GM18951 (cell line): ENCODE data around the gene METTL17.
"Not testable (repeated sequence)": the region's sequence is repeated elsewhere in the genome, so short reads cannot be mapped to it uniquely, and the experiment has no call there.

Experiments
- POLR2A ChIP-seq: IDR thresholded peaks from 4 replicates; pipeline ENCODE4 v1.6.1; 2011; ENCODE audit warnings: mild to moderate bottlenecking; ENCODE audit not compliant: insufficient read length, insufficient read depth; ENCODE audit errors: extremely low read depth
- in situ Hi-C: fragments of 300-500 bp; cut with MboI; formaldehyde crosslinking; loops from one replicate; pipeline ENCODE4 v1.12.0; 2022; ENCODE audit warnings: low sequenced_read_pairs, mixed read lengths, inconsistent platforms; ENCODE audit not compliant: unreplicated experiment

METTL17 gene

DNA sequence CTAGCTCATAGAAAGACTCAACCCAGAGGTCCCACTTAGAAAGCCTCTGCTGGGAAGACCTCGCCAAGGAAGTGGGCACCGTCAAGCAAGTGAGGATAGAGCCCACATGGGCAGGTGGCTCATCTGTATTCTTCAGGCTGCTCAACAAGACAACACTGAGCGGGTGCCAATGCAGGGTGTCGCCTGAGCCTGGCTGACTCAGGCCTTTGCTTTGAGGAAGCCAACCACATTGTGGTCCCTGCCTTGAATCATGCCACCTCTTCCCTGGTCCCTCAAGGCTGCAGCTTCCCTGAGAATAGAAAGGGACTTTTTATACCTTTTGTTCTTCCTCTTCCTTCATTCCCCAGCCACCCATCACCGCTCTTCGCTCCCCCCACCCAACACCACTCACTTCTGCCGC lies 47.0 kb downstream of the METTL17 start:
- in situ Hi-C loops, result no loop called here
- no peak for TF ChIP-seq POLR2A

DNA sequence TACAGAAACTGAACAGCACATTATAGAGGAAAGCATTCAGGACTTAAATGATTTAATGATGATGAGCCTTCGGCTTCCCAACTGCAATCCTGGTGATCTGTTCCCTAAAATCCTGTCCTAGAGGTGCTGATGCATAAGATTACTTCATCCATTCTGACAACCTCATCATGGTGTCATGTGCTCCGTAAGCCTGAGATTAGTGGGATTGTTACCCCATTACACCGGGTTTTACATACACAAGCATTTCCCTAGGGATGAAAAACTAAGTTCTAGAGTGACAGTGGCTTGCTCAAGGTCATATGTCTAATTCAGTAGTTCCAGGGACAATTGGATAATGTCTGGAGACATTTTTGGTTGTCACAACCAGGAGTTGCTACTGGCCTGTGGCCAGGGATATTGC lies 47.4 kb downstream of the METTL17 start:
- no peak for TF ChIP-seq POLR2A
- in situ Hi-C loops, result no loop called here

DNA sequence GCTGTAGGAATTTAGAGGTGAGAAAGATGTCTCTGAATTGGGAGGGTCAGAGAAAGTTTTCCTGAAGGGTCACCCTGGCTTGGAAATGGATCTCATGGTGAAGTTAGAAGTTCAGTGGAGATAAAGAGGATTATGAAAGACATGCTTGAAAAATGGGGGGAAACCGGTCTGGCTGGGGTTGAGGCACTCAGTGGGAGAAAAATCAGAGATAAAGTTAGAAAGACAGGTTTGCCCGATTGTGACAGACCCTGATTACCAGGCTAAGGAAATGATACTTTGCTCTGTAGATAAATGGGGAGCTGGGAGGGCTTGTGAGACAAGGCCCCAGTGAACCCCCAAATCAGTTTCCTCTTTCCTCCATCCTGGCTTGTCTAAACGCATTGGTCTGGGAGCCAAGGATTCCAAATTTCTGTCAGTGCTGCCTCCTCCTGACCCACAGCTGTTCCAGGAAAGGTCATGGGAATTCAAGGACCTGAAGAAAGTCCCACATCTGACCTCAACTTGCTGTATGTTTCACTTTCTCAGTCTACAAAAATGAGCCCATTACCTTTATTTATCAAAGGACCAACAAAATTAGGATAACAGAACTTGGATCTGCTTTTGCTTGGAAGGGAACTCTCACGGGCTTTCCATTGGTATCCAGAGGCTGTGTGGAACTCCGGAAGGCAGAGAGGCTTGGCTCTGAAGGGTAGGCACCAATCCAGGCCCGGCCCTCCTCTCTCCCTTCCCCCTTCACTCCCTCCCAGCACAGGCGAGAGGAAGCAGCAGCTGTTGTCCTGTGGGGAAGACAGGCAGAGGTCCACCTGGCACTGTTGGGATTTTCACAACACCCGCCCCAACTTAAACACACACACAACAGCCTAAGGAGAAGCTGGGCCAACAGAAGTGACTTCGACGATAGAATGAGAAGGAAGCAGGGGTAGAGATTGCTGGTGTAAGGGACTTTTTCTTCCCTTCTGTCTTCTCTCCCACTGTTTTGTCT lies 49.0 kb downstream of the METTL17 start:
- TF ChIP-seq POLR2A, result no peak
- in situ Hi-C loops, result no loop called here

DNA sequence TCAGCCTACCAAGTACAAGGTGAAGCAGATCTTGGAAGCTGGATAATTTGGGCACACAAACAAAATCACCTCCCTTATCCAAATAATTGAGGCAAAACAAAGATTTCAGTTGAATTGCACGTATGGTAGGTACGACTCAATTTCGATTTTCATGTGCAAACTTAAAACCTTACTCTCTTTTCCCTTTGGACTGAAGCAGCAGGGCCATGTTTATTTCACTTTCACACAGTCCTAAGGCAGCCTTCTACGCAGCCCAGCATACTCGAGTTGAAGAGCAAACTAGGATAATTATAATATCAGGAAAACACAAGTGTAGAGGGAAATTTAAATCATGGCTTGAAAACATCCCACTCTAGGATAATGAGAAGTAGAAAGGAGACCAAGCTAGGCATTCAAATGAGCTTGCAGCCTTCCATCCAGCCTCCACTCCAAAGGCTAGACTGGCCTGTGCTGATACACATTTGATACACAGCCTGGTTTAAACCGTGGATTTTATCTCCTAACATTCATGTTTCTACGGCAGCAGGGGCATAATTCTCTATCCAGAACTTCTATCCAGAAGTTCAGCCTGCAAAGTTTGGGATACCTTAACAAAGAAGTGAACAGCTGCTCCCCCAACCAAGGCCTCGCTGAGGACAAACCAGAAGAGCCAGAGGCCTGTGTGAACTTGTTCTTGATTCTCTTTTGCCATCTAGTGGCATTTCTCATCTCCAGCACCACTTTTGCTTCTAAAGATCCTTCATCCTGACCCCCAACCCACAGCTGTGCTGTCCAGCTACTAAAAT lies 50.0 kb downstream of the METTL17 start:
- no peak for TF ChIP-seq POLR2A
- in situ Hi-C loops, result no loop called here

DNA sequence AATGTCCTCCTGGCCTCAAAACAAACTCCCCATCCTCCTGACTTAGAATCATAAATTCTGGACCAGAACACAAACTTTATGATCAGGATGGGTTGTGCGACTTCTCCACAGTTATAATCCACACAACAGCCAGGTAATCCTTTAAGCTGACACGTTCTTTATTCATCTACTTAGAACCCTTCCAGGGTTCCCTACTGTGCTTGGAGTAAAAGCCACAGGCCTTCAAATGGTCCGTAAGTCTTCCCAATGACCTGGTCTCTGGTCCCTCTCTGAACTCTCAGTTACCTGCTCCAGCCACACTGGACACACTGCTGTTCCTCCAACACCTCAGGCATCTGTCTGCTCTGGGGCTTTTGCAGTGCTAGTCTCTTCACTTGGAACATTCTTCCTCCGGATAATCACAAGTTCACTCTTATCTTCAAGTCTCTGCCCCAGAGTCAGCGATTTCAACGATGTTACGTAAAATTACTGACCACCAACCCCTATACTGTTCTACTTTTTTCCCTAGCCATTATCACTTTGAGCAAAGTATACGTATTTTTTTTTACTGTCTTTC lies 50.7 kb downstream of the METTL17 start:
- TF ChIP-seq POLR2A, result no peak
- in situ Hi-C loops, result no loop called here

DNA sequence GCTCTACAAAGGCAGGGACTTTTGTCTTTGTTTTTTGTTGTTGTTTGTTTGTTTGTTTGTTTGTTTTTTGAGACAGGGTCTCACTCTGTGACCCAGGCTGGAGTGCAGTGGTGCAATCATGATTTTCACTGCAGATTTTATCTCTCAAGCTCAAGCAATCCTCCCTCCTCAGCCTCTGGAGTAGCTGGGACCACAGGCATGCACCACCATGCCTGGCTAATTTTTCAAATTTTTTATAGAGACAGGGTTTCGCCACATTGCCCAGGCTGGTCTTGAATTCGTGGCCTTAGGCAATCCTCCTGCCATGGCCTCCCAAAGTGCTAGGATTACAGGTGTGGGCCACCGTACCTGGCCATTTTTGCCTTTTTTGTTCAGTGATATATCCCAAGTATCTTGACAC lies 51.2 kb downstream of the METTL17 start:
- in situ Hi-C loops, result not testable (repeated sequence)

DNA sequence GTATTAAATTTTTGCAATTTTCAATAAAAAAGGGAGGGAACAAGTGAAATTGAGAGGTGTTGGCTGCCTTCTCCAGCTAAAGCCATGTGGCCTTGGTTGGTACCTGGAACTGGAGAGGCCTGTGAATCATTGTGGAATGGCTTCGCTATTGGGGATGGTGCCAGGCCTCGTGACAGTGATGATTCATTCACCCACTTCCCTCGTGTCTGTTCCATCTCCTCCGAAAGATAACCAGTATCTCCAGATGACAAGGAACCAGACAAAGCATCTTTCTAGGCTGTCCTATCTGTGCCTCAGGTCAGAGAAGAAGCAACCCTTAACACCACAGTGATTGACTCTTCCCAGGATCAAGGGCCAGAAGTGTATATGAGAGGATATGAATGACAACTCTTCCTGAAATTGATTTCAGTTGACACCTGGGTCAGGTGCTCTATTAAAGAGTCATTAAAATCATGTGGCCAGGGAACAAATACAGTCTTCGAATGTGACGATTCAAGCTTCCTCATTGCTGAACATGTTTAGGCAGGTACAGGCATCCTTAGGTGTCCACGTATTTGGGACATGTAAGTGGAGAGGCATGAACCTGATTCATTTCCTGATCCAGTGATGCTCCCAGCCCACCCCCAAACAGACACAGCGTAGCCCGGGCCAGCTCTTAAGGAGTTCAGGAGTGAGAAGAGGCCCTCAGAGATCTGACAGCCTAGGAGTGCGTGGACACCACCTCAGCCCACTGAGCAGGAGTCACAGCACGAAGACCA lies 52.1 kb downstream of the METTL17 start, which contains the start of gene RNASE7:
Gene RNASE7 (plus strand): TSS at position 687 of the 758 bp plus-strand sequence. CDS start 631 bp downstream, outside the sequence.
- no peak for TF ChIP-seq POLR2A
- in situ Hi-C loops, result no loop called here

DNA sequence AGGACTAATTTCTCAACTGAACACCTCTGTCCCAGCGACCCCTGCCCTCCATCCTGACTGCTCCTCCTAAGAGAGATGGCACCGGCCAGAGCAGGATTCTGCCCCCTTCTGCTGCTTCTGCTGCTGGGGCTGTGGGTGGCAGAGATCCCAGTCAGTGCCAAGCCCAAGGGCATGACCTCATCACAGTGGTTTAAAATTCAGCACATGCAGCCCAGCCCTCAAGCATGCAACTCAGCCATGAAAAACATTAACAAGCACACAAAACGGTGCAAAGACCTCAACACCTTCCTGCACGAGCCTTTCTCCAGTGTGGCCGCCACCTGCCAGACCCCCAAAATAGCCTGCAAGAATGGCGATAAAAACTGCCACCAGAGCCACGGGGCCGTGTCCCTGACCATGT lies 53.1 kb downstream of the METTL17 start:
- in situ Hi-C loops, result no loop called here
- TF ChIP-seq POLR2A, result no peak

DNA sequence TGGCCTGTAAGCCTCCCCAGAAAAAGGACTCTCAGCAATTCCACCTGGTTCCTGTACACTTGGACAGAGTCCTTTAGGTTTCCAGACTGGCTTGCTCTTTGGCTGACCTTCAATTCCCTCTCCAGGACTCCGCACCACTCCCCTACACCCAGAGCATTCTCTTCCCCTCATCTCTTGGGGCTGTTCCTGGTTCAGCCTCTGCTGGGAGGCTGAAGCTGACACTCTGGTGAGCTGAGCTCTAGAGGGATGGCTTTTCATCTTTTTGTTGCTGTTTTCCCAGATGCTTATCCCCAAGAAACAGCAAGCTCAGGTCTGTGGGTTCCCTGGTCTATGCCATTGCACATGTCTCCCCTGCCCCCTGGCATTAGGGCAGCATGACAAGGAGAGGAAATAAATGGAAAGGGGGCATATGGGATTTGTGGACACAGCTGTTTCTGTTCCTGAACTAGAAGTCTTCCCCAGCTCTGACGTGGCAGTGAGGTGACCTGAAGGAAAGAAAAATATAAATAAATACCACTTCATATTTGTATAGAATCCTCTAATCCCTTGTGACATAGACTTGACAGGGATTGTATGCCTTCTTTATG lies 53.7 kb downstream of the METTL17 start:
- no peak for TF ChIP-seq POLR2A
- in situ Hi-C loops, result no loop called here

DNA sequence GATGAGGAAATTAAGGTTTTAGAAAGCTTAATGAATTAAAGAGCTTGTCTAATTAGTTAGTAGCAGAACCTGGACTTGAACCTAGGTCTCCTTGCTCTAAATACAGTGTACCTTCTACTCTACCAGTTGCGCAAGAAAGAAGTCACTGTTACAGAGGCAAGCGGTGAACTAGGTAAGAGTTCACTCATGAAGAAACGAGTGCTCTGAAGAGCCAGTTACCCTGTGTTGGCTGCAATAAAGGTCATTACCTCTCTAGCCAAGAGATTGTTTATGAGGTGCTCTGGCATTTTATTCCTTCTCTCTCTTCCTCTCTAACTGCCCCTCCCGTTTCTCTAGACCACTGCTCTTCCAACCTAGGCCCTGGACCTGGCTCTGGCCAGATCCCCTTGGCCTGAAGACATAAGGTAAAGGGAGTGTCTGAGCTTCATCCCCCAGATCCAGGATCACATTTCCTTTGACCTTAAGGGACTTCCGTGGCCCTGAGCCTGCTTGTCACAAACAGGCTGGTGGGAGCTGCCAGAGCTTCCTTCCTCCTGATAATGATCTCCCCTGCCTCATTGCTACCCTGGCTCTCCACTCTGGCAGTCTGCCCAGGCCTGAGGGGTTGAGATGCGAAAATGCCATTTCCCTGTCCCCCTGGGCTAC lies 54.3 kb downstream of the METTL17 start:
- TF ChIP-seq POLR2A, result no peak
- in situ Hi-C loops, result no loop called here
